Prostate gland (tissue), 2 donors: ENCODE measurements around the gene SLC27A1. TPM values are rescaled to one million over a fixed set of nuclear protein-coding genes. Genes with fewer than 3 reads are reported as not detected.
"Not testable (repeated sequence)": the region's sequence is repeated elsewhere in the genome, so short reads cannot be mapped to it uniquely, and the experiment has no call there.

ENCODE experiments used
- DNase-seq: peaks from one replicate; pipeline ENCODE4 v3.0.0-alpha.2; 2019; ENCODE audit warnings: low spot score
- H3K27ac ChIP-seq, 2 donors: fragments of 200-600 bp; sonication (generic); 2 replicates each; pipeline ENCODE4 v1.5.1; 2017 to 2019
- H3K27me3 ChIP-seq: fragments of 200-600 bp; sonication (generic); replicated peaks from 2 replicates; pipeline ENCODE4 v1.5.1; 2019; ENCODE audit not compliant: insufficient read depth
- H3K36me3 ChIP-seq, 2 donors: fragments of 200-600 bp; sonication (generic); 1 replicate in 1 of 2; 2 replicates in 1 of 2; pipeline versions ENCODE4 v1.5.1 to v1.8.1; 2017 to 2019
- H3K4me1 ChIP-seq: fragments of 200-600 bp; sonication (generic); replicated peaks from 2 replicates; pipeline ENCODE4 v1.5.1; 2019
- H3K4me3 ChIP-seq, 2 donors: fragments of 200-600 bp; sonication (generic); 2 replicates each; pipeline ENCODE4 v1.5.1; 2017 to 2019
- H3K9me3 ChIP-seq: fragments of 200-600 bp; sonication (generic); 2 replicates; pipeline ENCODE4 v1.5.1; 2017
- POLR2A ChIP-seq: fragments of 450-650 bp; IDR thresholded peaks from one replicate; pipeline ENCODE4 v1.6.1; 2016; ENCODE audit warnings: antibody characterized with exemption, mild to moderate bottlenecking
- POLR2AphosphoS5 ChIP-seq: sonication (generic); formaldehyde crosslinking; IDR thresholded peaks from one replicate; pipeline ENCODE4 v1.6.1; 2017; ENCODE audit warnings: antibody characterized with exemption
- WGBS: methylation state at CpG from one replicate; pipeline ENCODE4 v1.1.5; 2018; 5-methylcytosine and 5-hydroxymethylcytosine counted together
- intact Hi-C: fragments of 100-400 bp; cut with DNase I; formaldehyde crosslinking; loops from one replicate; pipeline ENCODE4 v1.14.2; 2022
- total RNA-seq, 2 donors: library from RNA; depleted of rRNA; stranded (reverse); fragments of >200 nt; gene quantifications; one replicate each; pipeline ENCODE4 v1.1.0, GENCODE V29; 2016
- TF ChIP-seq, protein P1 (sequence below), 4 experiments: fragments of 200-600 bp in 2 of 4; fragments of 450-650 bp in 2 of 4; sonication (generic) in 2 of 4; IDR thresholded peaks; 1 replicate in 3 of 4; 2 replicates in 1 of 4; pipeline ENCODE4 v1.5.1; 2016 to 2019; ENCODE audit warnings: antibody characterized with exemption in 4 of 4, mild to moderate bottlenecking in 2 of 4, moderate library complexity in 2 of 4

The SLC27A1 gene
- total RNA-seq, 2 donors from 2014 or later = 73.3 to 78.7 TPM

DNA sequence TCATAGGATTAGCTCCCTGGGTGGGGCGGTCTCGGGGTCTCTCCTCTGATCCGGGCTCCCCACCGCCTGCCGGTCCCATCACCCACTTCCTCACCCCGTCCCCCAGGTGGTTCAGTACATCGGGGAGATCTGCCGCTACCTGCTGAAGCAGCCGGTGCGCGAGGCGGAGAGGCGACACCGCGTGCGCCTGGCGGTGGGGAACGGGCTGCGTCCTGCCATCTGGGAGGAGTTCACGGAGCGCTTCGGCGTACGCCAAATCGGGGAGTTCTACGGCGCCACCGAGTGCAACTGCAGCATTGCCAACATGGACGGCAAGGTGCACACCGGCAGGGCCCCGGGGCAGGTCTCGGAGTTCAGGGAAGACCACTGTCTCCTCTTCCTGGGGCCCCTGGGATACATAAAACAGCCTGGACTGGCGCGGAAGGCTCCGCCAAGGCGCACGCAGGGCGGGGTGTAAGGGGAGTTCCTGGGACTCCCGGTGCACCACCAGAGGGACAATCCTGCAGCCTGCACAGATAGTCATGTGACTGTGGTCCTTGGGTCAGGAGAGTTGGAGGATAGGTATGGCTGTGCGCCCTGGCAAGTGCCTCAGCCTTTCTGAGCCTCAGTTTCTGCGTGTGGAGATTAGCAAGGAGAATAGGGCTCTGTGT lies 26.9 kb downstream of the SLC27A1 start:
- TF ChIP-seq POLR2AphosphoS5 (no peak), POLR2A (no peak)
- TF ChIP-seq, protein P1, sequence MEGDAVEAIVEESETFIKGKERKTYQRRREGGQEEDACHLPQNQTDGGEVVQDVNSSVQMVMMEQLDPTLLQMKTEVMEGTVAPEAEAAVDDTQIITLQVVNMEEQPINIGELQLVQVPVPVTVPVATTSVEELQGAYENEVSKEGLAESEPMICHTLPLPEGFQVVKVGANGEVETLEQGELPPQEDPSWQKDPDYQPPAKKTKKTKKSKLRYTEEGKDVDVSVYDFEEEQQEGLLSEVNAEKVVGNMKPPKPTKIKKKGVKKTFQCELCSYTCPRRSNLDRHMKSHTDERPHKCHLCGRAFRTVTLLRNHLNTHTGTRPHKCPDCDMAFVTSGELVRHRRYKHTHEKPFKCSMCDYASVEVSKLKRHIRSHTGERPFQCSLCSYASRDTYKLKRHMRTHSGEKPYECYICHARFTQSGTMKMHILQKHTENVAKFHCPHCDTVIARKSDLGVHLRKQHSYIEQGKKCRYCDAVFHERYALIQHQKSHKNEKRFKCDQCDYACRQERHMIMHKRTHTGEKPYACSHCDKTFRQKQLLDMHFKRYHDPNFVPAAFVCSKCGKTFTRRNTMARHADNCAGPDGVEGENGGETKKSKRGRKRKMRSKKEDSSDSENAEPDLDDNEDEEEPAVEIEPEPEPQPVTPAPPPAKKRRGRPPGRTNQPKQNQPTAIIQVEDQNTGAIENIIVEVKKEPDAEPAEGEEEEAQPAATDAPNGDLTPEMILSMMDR (IDR thresholded peaks at IDR 0.05) = no peak

DNA sequence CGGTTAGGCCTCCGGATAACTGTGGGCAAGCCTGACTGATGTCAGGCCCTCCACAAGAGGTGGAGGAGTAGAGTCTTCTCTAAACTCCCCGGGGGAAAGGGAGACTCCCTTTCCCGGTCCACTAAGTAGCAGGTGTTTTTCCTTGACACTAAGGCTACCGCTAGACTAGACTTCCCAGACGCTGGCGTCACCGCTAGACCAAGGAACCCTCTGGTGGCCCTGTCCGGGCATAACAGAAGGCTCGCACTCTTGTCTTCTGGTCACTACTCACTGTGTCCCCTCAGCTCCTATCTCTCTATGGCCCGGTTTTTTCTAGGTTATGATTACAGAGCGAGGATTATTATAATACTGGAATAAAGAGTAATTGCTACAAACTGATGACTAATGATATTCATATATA lies 28.7 kb downstream of the SLC27A1 start:
- DNase-seq, H3K27ac ChIP-seq, H3K9me3 ChIP-seq, H3K4me3 ChIP-seq, H3K27me3 ChIP-seq, H3K36me3 ChIP-seq, H3K4me1 ChIP-seq, intact Hi-C loops: not testable (repeated sequence)
- WGBS = 79% methylated on average over 12 of the region's 12 CpGs

More for the DNA sequence above, 26.9 kb downstream of the SLC27A1 start:
- DNase-seq = no peak
- H3K27ac ChIP-seq = no peak overlapping the region
- no peaks in the 10 kb centered on the region for H3K36me3 ChIP-seq
- no peaks in the 10 kb centered on the region for H3K4me1 ChIP-seq
- H3K4me3 ChIP-seq = no peak overlapping the region
- WGBS = 79% methylated on average over 41 of the region's 41 CpGs
- no peaks in the 10 kb centered on the region for H3K27me3 ChIP-seq
- intact Hi-C loops = no loop called here
- H3K9me3 ChIP-seq = no peaks in the 10 kb centered on the region

DNA sequence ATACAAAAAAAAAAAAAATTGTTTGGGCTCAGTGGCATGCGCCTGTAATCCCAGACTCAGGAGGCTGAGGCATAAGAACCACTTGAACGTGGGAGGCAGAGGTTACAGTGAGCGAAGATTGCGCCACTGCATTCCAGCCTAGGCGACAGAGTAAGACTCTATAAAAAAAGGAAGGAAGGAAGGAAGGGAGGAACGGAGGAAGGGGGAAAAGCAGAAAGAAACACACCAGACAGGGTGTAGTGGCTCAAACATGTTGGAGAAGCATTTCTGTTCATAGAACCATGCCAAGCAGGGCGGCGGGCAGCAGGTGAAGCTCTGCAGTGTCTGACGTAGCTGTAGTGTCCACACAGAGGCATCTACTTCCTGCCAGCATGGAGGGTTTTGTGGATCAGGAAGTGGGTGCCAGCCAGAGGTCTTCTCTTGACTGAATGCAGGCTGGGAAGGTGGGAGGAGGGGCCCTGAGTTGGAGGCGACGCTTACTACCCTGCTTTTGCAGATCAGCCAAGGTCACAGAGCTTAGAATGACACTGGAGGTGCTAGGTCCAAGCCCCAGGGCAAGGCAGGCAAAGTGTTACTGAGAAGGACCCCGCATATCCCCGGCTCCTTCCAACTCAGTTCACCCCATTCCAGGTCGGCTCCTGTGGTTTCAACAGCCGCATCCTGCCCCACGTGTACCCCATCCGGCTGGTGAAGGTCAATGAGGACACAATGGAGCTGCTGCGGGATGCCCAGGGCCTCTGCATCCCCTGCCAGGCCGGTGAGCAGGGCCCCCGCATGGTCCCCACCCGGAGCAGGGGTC lies 29.5 kb downstream of the SLC27A1 start:
- TF ChIP-seq, protein P1 (IDR thresholded peaks at IDR 0.05) = no peak
- TF ChIP-seq POLR2AphosphoS5 (no peak), POLR2A (no peak)
- WGBS = 70% methylated on average over 18 of the region's 21 CpGs
- H3K27ac ChIP-seq = no peak overlapping the region
- H3K4me1 ChIP-seq = no peaks in the 10 kb centered on the region
- H3K4me3 ChIP-seq = no peak overlapping the region
- DNase-seq = no peak
- H3K9me3 ChIP-seq = no peaks in the 10 kb centered on the region
- H3K27me3 ChIP-seq = no peaks in the 10 kb centered on the region
- H3K36me3 ChIP-seq = no peaks in the 10 kb centered on the region
- intact Hi-C loops = no loop called here

DNA sequence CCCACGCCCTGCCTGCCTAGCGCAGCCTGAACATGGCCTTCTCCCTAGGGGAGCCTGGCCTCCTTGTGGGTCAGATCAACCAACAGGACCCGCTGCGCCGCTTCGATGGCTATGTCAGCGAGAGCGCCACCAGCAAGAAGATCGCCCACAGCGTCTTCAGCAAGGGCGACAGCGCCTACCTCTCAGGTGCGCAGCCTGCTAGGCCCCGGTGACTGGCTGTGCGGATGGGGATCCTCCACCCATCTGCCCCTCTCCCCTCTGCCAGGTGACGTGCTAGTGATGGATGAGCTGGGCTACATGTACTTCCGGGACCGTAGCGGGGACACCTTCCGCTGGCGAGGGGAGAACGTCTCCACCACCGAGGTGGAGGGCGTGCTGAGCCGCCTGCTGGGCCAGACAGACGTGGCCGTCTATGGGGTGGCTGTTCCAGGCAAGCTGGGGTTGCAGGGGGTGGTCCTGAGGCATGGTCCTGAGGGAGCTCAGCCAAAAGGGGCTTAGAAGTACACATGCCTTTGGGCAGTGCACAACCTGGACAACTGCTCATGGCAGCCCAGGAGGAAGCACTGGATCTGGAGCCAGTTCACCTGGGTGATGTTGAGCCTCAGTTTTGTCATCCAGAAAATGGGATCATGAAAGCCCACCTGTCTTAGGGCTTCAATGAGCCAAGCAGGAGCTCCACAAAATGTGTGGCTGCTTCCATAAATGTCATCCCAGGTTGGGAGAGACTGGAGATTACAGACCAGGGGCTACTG lies 30.3 kb downstream of the SLC27A1 start:
- Histone ChIP-seq H3K36me3 (no peaks in the 10 kb centered on the region), H3K4me1 (no peaks in the 10 kb centered on the region), H3K4me3 (no peak overlapping the region), H3K27ac (no peak overlapping the region), H3K9me3 (no peaks in the 10 kb centered on the region), H3K27me3 (no peaks in the 10 kb centered on the region)
- 93% methylated on average over 25 of the region's 27 CpGs for WGBS
- DNase-seq = no peak
- intact Hi-C loops = no loop called here
- TF ChIP-seq, protein P1 (IDR thresholded peaks at IDR 0.05) = no peak
- TF ChIP-seq POLR2A (no peak), POLR2AphosphoS5 (no peak)

DNA sequence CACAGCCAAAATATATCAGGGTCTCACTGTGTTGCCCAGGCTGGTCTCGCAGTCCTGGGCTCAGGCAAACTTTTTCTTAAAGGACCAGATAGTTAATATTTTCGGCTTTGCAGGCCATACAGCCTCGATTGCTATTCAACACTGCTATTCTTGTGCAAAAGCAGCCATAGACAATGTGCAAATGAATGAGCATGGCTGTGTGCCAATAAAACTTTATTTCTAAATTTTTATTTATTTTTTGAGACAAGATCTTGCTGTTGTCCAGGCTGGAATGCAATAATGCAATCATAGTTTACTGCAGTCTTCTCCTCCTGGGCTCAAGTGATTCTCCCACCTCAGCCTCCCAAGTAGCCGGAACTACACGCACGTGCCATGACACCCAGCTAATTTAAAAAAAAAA lies 32.9 kb downstream of the SLC27A1 start:
- no peak overlapping the region for H3K4me3 ChIP-seq
- H3K36me3 ChIP-seq = no peaks in the 10 kb centered on the region
- intact Hi-C loops = no loop called here
- H3K27ac ChIP-seq = no peak overlapping the region
- WGBS = 95% methylated on average over 6 of the region's 6 CpGs
- no peaks in the 10 kb centered on the region for H3K4me1 ChIP-seq
- no peaks in the 10 kb centered on the region for H3K9me3 ChIP-seq
- TF ChIP-seq POLR2A = no peak
- DNase-seq = no peak
- no peaks in the 10 kb centered on the region for H3K27me3 ChIP-seq
